Smooth muscle cell (in vitro differentiated cells): ENCODE data around the gene SMIM38. TPM values are rescaled to one million over a fixed set of nuclear protein-coding genes. Genes with fewer than 3 reads are reported as not detected.

Experiments
- DNase-seq: peaks from one replicate; lab custom pipeline; 2025; ENCODE audit not compliant: unreplicated experiment; lab: John Stamatoyannopoulos, UW
- H2AFZ ChIP-seq: fragments of 200-600 bp; sonication (generic); 2 replicates; pipeline ENCODE4 v1.6.0; 2016; ENCODE audit warnings: antibody characterized with exemption, low read depth, mild to moderate bottlenecking
- H3F3A ChIP-seq: fragments of 200-600 bp; sonication (generic); 2 replicates; pipeline ENCODE4 v1.6.0; 2017; ENCODE audit warnings: antibody characterized with exemption, low read depth
- H3K27ac ChIP-seq: fragments of 200-600 bp; sonication (generic); 2 replicates; pipeline ENCODE4 v1.5.1; 2016; ENCODE audit warnings: low read depth, mild to moderate bottlenecking
- H3K27me3 ChIP-seq: fragments of 200-600 bp; sonication (generic); 2 replicates; pipeline ENCODE4 v1.6.1; 2016; ENCODE audit warnings: low read depth, mild to moderate bottlenecking
- H3K36me3 ChIP-seq: fragments of 200-600 bp; sonication (generic); 2 replicates; pipeline ENCODE4 v1.5.1; 2016; ENCODE audit warnings: low read depth
- H3K4me1 ChIP-seq: fragments of 200-600 bp; sonication (generic); 2 replicates; pipeline ENCODE4 v1.5.1; 2016; ENCODE audit warnings: low read depth
- H3K4me2 ChIP-seq: fragments of 200-600 bp; sonication (generic); 2 replicates; pipeline ENCODE4 v1.6.0; 2016; ENCODE audit warnings: mild to moderate bottlenecking
- H3K4me3 ChIP-seq: fragments of 200-600 bp; sonication (generic); 2 replicates; pipeline ENCODE4 v1.5.1; 2016; ENCODE audit warnings: mild to moderate bottlenecking
- H3K79me2 ChIP-seq: fragments of 200-600 bp; sonication (generic); 2 replicates; pipeline ENCODE4 v1.6.0; 2016; ENCODE audit warnings: low read depth, mild to moderate bottlenecking
- H3K9ac ChIP-seq: fragments of 200-600 bp; sonication (generic); 2 replicates; pipeline ENCODE4 v1.6.0; 2016; ENCODE audit warnings: low read depth
- H3K9me3 ChIP-seq: fragments of 200-600 bp; sonication (generic); replicated peaks from 2 replicates; pipeline ENCODE4 v1.5.1; 2016; ENCODE audit warnings: low read depth
- H4K20me1 ChIP-seq: fragments of 200-600 bp; sonication (generic); 2 replicates; pipeline ENCODE4 v1.6.0; 2016; ENCODE audit warnings: low read depth
- CTCF ChIP-seq: fragments of 200-600 bp; sonication (generic); IDR thresholded peaks from 2 replicates; pipeline ENCODE4 v1.5.1; 2017; ENCODE audit warnings: borderline replicate concordance, mild to moderate bottlenecking, antibody characterized with exemption; ENCODE audit not compliant: insufficient read depth, poor library complexity, severe bottlenecking
- WGBS: methylation state at CpG from one replicate; pipeline ENCODE4 v1.1.7; 2016; ENCODE audit warnings: low lambda C conversion rate; 5-methylcytosine and 5-hydroxymethylcytosine counted together
- polyA plus RNA-seq: library from polyadenylated mRNA; unstranded; fragments of >200 nt; fragmentation: Nextera tagmentation; extraction: Ambion mirVana; gene quantifications from 2 replicates; pipeline ENCODE4 v1.2.1, GENCODE V29; 2016
- total RNA-seq: library from RNA; depleted of rRNA; stranded (reverse); fragments of >200 nt; gene quantifications from 2 replicates; pipeline ENCODE4 v1.2.3, GENCODE V29; 2014

SMIM38 gene
- total and polyA plus RNA-seq, 2 experiments from 2014 or later: 0.27 TPM; not detected in 1

GRCh38 chr11:69111624-69112542, 43.9 kb upstream of the SMIM38 start:
- H3K4me1 ChIP-seq: no peaks in the 10 kb centered on the region
- DNase-seq: no peak
- no peak overlapping the region for H3K27ac ChIP-seq
- H2AFZ ChIP-seq: no peak overlapping the region
- H3K79me2 ChIP-seq: no peaks in the 10 kb centered on the region
- no peaks in the 10 kb centered on the region for H3K9me3 ChIP-seq
- 92% methylated on average over 20 of the region's 20 CpGs for WGBS
- no peaks in the 10 kb centered on the region for H4K20me1 ChIP-seq
- no peak overlapping the region for H3K9ac ChIP-seq
- no peak overlapping the region for H3K4me2 ChIP-seq
- H3K27me3 ChIP-seq: no peaks in the 10 kb centered on the region
- no peak overlapping the region for H3K4me3 ChIP-seq
- no peaks in the 10 kb centered on the region for H3F3A ChIP-seq
- H3K36me3 ChIP-seq: no peaks in the 10 kb centered on the region
- no peak for TF ChIP-seq CTCF

GRCh38 chr11:69113226-69113625, 42.5 kb upstream of the SMIM38 start:
- no peak overlapping the region for H3K4me2 ChIP-seq
- H3K9ac ChIP-seq: no peak overlapping the region
- no peaks in the 10 kb centered on the region for H3K9me3 ChIP-seq
- no peak for TF ChIP-seq CTCF
- DNase-seq: no peak
- H2AFZ ChIP-seq: no peak overlapping the region
- H3F3A ChIP-seq: no peaks in the 10 kb centered on the region
- no peak overlapping the region for H3K4me3 ChIP-seq
- H3K79me2 ChIP-seq: no peaks in the 10 kb centered on the region
- no peaks in the 10 kb centered on the region for H4K20me1 ChIP-seq
- H3K27me3 ChIP-seq: no peaks in the 10 kb centered on the region
- H3K4me1 ChIP-seq: no peaks in the 10 kb centered on the region
- H3K36me3 ChIP-seq: no peaks in the 10 kb centered on the region
- H3K27ac ChIP-seq: no peak overlapping the region
- 91% methylated on average over 8 of the region's 10 CpGs for WGBS

- H3F3A ChIP-seq: no peaks in the 10 kb centered on the region
- no peaks in the 10 kb centered on the region for H4K20me1 ChIP-seq
- H2AFZ ChIP-seq: no peak overlapping the region
- H3K9ac ChIP-seq: no peak overlapping the region
- no peak for DNase-seq
- H3K27me3 ChIP-seq: no peaks in the 10 kb centered on the region
- no peaks in the 10 kb centered on the region for H3K9me3 ChIP-seq
- no peaks in the 10 kb centered on the region for H3K4me1 ChIP-seq
- H3K4me3 ChIP-seq: no peak overlapping the region
- WGBS: 89% methylated on average over 22 of the region's 22 CpGs
- no peaks in the 10 kb centered on the region for H3K36me3 ChIP-seq
- H3K27ac ChIP-seq: no peak overlapping the region
- TF ChIP-seq CTCF: no peak
- no peaks in the 10 kb centered on the region for H3K79me2 ChIP-seq
- no peak overlapping the region for H3K4me2 ChIP-seq
Observed at GRCh38 chr11:69113646-69114340, 41.9 kb upstream of the SMIM38 start.
